GM12875 (cell line): ENCODE results near the gene SYNRG.

ENCODE experiments used
- H3K4me3 ChIP-seq: one replicate; pipeline ENCODE4 v1.5.1; 2011; ENCODE audit warnings: low read depth, low read length, control low read depth
- CTCF ChIP-seq: IDR thresholded peaks from 2 replicates; pipeline ENCODE4 v1.5.1; 2011; ENCODE audit warnings: low read depth, mild to moderate bottlenecking, control low read depth, inconsistent platforms, low read length, moderate library complexity, borderline replicate concordance; ENCODE audit not compliant: insufficient read depth

Gene SYNRG

GRCh38 chr17:37503148-37503547 is 106.1 kb downstream of the SYNRG start:
- no peak for TF ChIP-seq CTCF
- H3K4me3 ChIP-seq = no peak overlapping the region

GRCh38 chr17:37502009-37502936 is 106.9 kb downstream of the SYNRG start:
- TF ChIP-seq CTCF = no peak
- H3K4me3 ChIP-seq = no peak overlapping the region

- no peak for TF ChIP-seq CTCF
- no peak overlapping the region for H3K4me3 ChIP-seq
Measured at GRCh38 chr17:37500378-37500777, 108.8 kb downstream of the SYNRG start.

- TF ChIP-seq CTCF = no peak
- H3K4me3 ChIP-seq = no peak overlapping the region
Measured at GRCh38 chr17:37494971-37495370, 114.2 kb downstream of the SYNRG start.

GRCh38 chr17:37494401-37494831 is 114.8 kb downstream of the SYNRG start:
- no peak overlapping the region for H3K4me3 ChIP-seq
- TF ChIP-seq CTCF = no peak

- TF ChIP-seq CTCF = no peak
- no peak overlapping the region for H3K4me3 ChIP-seq
Measured at GRCh38 chr17:37493249-37494027, 115.8 kb downstream of the SYNRG start.

- no peak for TF ChIP-seq CTCF
- H3K4me3 ChIP-seq = no peak overlapping the region
Measured at GRCh38 chr17:37492167-37492566, 117.1 kb downstream of the SYNRG start.
